ENCODE measurements around the gene MAN2C1. TPM values are rescaled to one million over a fixed set of nuclear protein-coding genes. Genes with fewer than 3 reads are reported as not detected.
A peak's percentile ranks its signal among the peaks of the same experiment; 100 is the strongest.

Gene MAN2C1
- total RNA-seq (ENCODE audit: low replicate concordance), result 92.6 and 113 TPM in 2 replicates

GRCh38 chr15:75367913-75368688 is at the start of gene MAN2C1:
Gene MAN2C1 (minus strand): TSS chr15:75368607. CDS start chr15:75368583, 24 bp downstream.
- peak within 1 kb of the TSS; percentile 83 for H3K4me3 ChIP-seq (ENCODE audit: low read depth, low read length)
- peak; percentile 91 for DNase-seq (ENCODE audit: low read depth)
- peak; percentile 78 for TF ChIP-seq CTCF (IDR thresholded peaks at IDR 0.05; ENCODE audit: insufficient read depth, low read length)

- no peak for DNase-seq (ENCODE audit: low read depth)
- TF ChIP-seq CTCF (IDR thresholded peaks at IDR 0.05; ENCODE audit: insufficient read depth, low read length), result no peak
- no peak overlapping the region for H3K4me3 ChIP-seq (ENCODE audit: low read depth, low read length)
These were observed 48.2 kb upstream of the MAN2C1 start for GRCh38 chr15:75416584-75416983.

GRCh38 chr15:75410196-75410595 is 41.8 kb upstream of the MAN2C1 start:
- no peak for TF ChIP-seq CTCF (IDR thresholded peaks at IDR 0.05; ENCODE audit: insufficient read depth, low read length)

GRCh38 chr15:75407083-75407482 is 38.7 kb upstream of the MAN2C1 start:
- no peak for TF ChIP-seq CTCF (IDR thresholded peaks at IDR 0.05; ENCODE audit: insufficient read depth, low read length)
- no peak overlapping the region for H3K4me3 ChIP-seq (ENCODE audit: low read depth, low read length)
- no peak for DNase-seq (ENCODE audit: low read depth)

More at GRCh38 chr15:75410196-75410595, 41.8 kb upstream of the MAN2C1 start:
- H3K4me3 ChIP-seq (ENCODE audit: low read depth, low read length), result no peak overlapping the region
- no peak for DNase-seq (ENCODE audit: low read depth)

- no peak for DNase-seq (ENCODE audit: low read depth)
- no peak overlapping the region for H3K4me3 ChIP-seq (ENCODE audit: low read depth, low read length)
- no peak for TF ChIP-seq CTCF (IDR thresholded peaks at IDR 0.05; ENCODE audit: insufficient read depth, low read length)
These were observed 35.5 kb upstream of the MAN2C1 start for GRCh38 chr15:75403892-75404291.

GRCh38 chr15:75397494-75397893 is 29.1 kb upstream of the MAN2C1 start:
- DNase-seq (ENCODE audit: low read depth), result no peak
- H3K4me3 ChIP-seq (ENCODE audit: low read depth, low read length), result no peak overlapping the region
- no peak for TF ChIP-seq CTCF (IDR thresholded peaks at IDR 0.05; ENCODE audit: insufficient read depth, low read length)

All from fibroblast of the aortic adventitia (primary cell).